ENCODE measurements around the gene PTPRN2.

PTPRN2 gene

GRCh38 chr7:158272091-158272490 is 315.5 kb downstream of the PTPRN2 start:
- no peak for DNase-seq

GRCh38 chr7:158271646-158272045 is 316.0 kb downstream of the PTPRN2 start:
- no peak for DNase-seq

GRCh38 chr7:158270856-158271413 is 316.7 kb downstream of the PTPRN2 start:
- DNase-seq = no peak

GRCh38 chr7:158270106-158270775 is 317.4 kb downstream of the PTPRN2 start:
- DNase-seq = no peak

GRCh38 chr7:158268816-158269535 is 318.6 kb downstream of the PTPRN2 start:
- no peak for DNase-seq

GRCh38 chr7:158267742-158268435 is 319.7 kb downstream of the PTPRN2 start:
- DNase-seq = no peak

- no peak for DNase-seq
Observed at GRCh38 chr7:158266817-158267741, 320.5 kb downstream of the PTPRN2 start.

GRCh38 chr7:158266426-158266816 is 321.2 kb downstream of the PTPRN2 start:
- DNase-seq = no peak

- DNase-seq = no peak
Observed at GRCh38 chr7:158265743-158266080, 321.9 kb downstream of the PTPRN2 start.

- no peak for DNase-seq
Observed at GRCh38 chr7:158264881-158265742, 322.5 kb downstream of the PTPRN2 start.

GRCh38 chr7:158263964-158264748 is 323.5 kb downstream of the PTPRN2 start:
- DNase-seq = no peak

GRCh38 chr7:158263110-158263963 is 324.3 kb downstream of the PTPRN2 start:
- DNase-seq = no peak

GRCh38 chr7:158262284-158263109 is 325.1 kb downstream of the PTPRN2 start:
- no peak for DNase-seq

- DNase-seq = no peak
Observed at GRCh38 chr7:158261362-158262235, 326.0 kb downstream of the PTPRN2 start.

- no peak for DNase-seq
Observed at GRCh38 chr7:158260567-158261361, 326.9 kb downstream of the PTPRN2 start.

- DNase-seq = no peak
Observed at GRCh38 chr7:158259671-158260418, 327.8 kb downstream of the PTPRN2 start.
